BJ (cell line): ENCODE measurements around the gene CLCN4. TPM values are rescaled to one million over a fixed set of nuclear protein-coding genes. Genes with fewer than 3 reads are reported as not detected.

Experiments used
- CTCF ChIA-PET: fragments of 350-600 bp; formaldehyde crosslinking; extraction: SDS; loops from one replicate; lab custom pipeline; 2021; ENCODE audit warnings: antibody characterized with exemption, inconsistent platforms; lab: Yijun Ruan, JAX
- POLR2A ChIA-PET: fragments of 300-600 bp; sonication (Branson Sonifier 250); formaldehyde crosslinking; extraction: SDS; loops from one replicate; lab custom pipeline; 2021; ENCODE audit warnings: antibody characterized with exemption; lab: Charles Lee
- DNase-seq: peaks from one replicate; pipeline ENCODE4 v3.0.0-alpha.2; 2011; ENCODE audit warnings: low read depth
- H3K27me3 ChIP-seq: 2 replicates; pipeline ENCODE4 v1.6.0; 2011; ENCODE audit warnings: low read length; ENCODE audit not compliant: control insufficient read depth, insufficient read depth
- H3K36me3 ChIP-seq: 2 replicates; pipeline ENCODE4 v1.5.1; 2011; ENCODE audit warnings: low read length; ENCODE audit not compliant: control insufficient read depth, insufficient read depth
- H3K4me3 ChIP-seq: 2 replicates; pipeline ENCODE4 v1.5.1; 2011; ENCODE audit warnings: low read depth, mild to moderate bottlenecking, control low read depth, low read length
- CTCF ChIP-seq: IDR thresholded peaks from 2 replicates; pipeline ENCODE4 v1.5.1; 2011; ENCODE audit warnings: low read depth, mild to moderate bottlenecking, control low read depth, inconsistent platforms, low read length, moderate library complexity; ENCODE audit not compliant: insufficient read depth
- polyA plus RNA-seq: library from polyadenylated mRNA; depleted of rRNA; stranded (reverse); fragments of >200 nt; gene quantifications from 2 replicates; pipeline ENCODE4 v1.2.3, GENCODE V29; 2011

CLCN4 gene
- polyA plus RNA-seq, 1 experiment, result 0.11 TPM

DNA sequence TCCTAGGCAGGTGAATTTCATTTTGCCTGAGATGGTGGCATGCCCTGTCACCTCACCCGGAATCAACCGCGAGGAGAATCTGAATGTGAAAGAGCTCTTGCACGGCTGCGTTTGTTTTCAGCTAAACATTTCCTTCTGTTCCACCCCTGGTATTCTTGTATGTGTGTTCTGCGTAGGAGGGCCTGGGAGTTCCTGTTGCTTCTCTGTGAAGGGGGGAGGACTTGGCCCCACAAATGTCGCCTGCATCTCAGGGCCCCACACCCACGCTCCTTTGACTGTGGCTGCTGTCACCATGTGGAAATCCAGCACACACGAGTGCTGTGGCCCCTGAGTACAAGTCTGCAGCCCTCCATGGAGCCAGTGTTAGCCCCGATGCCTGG is 45.8 kb upstream of the CLCN4 start:
- DNase-seq, result no peak
- H3K4me3 ChIP-seq, result no peak overlapping the region
- H3K27me3 ChIP-seq, result no peaks in the 10 kb centered on the region
- TF ChIP-seq CTCF, result no peak
- peaks cover 5% of the 10 kb centered on the region for H3K36me3 ChIP-seq
- CTCF ChIA-PET, result interaction anchor here (0.7 to 3.4 kb wide), 4 partner anchors 9 to 115 kb away, joined by 3 to 25 read pairs (median 6); no protein-coding TSS in a partner anchor
- POLR2A ChIA-PET, result no interaction called here

GRCh38 chrX:10111364-10112148 is 45.2 kb upstream of the CLCN4 start:
- CTCF ChIA-PET, result interaction anchor here (0.7 to 3.4 kb wide), 4 partner anchors 9 to 115 kb away, joined by 3 to 25 read pairs (median 6); no protein-coding TSS in a partner anchor
- no peaks in the 10 kb centered on the region for H3K27me3 ChIP-seq
- H3K4me3 ChIP-seq, result no peak overlapping the region
- no peak for TF ChIP-seq CTCF
- no peak for DNase-seq
- POLR2A ChIA-PET, result no interaction called here
- peaks cover 5% of the 10 kb centered on the region for H3K36me3 ChIP-seq

GRCh38 chrX:10112510-10112909 is 44.3 kb upstream of the CLCN4 start:
- no peak overlapping the region for H3K4me3 ChIP-seq
- no peak for TF ChIP-seq CTCF
- DNase-seq, result no peak
- POLR2A ChIA-PET, result no interaction called here
- H3K36me3 ChIP-seq, result peaks cover 8% of the 10 kb centered on the region
- no peaks in the 10 kb centered on the region for H3K27me3 ChIP-seq
- CTCF ChIA-PET, result no interaction called here

DNA sequence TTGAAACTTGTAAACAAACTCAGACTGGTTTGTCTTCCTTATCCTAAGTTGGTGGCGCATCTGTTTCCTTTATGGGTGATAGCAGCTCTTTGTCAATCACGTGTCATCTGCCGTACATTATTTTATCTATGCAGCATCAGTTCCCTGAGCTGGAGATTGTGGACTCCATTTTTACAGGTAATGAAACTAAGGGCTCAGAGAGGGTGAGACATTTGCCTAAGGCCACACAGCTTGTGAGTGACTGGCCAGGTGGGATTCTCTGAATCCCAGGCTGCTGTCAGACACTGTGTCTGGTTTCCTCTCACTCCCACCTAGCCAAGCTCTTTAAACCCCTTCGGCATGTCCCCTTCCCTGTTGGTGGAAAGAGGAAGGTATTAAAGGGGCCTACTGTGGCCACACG is 41.7 kb upstream of the CLCN4 start:
- DNase-seq, result no peak
- ChIA-PET POLR2A (no interaction called here), CTCF (interaction anchor here (0.9 to 7.0 kb wide), 3 partner anchors 16 to 118 kb away, joined by 3 to 51 read pairs (median 4); no protein-coding TSS in a partner anchor)
- H3K4me3 ChIP-seq, result no peak overlapping the region
- peaks cover 9% of the 10 kb centered on the region for H3K36me3 ChIP-seq
- H3K27me3 ChIP-seq, result no peaks in the 10 kb centered on the region
- TF ChIP-seq CTCF, result no peak

GRCh38 chrX:10117301-10117700 is 39.5 kb upstream of the CLCN4 start:
- no peak for DNase-seq
- Histone ChIP-seq H3K27me3 (no peaks in the 10 kb centered on the region), H3K36me3 (peaks cover 6% of the 10 kb centered on the region; the same call in 1 of the 2 replicates), H3K4me3 (no peak overlapping the region)
- POLR2A ChIA-PET, result no interaction called here
- TF ChIP-seq CTCF, result no peak
- CTCF ChIA-PET, result interaction anchor here (1.3 to 7.0 kb wide), 3 partner anchors 18 to 120 kb away, joined by 4 to 51 read pairs (median 9); no protein-coding TSS in a partner anchor
